ENCODE results near the gene HS6ST2.

Gene HS6ST2

DNA sequence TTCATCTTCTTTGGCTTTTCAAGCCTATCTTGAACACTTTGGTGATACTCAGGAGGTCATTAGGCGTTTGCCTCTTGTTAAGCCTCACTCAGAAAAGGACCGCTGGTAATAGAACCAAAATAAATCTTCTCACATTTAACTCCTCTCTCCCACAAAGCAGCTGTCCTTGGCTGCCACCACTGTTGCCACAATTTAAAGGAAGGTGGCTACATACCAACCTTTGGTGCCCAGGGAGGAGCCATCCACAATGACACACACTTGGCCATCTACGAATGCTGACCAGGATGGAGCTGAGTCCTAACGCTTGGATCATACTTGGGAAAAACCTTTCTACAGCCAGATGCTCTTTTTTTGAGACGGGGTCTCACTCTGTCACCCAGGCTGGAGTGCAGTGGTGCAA is 210.2 kb downstream of the HS6ST2 start:
- in situ Hi-C loops (cut with HindIII; ENCODE audit: low sequenced_read_pairs): no loop called here

DNA sequence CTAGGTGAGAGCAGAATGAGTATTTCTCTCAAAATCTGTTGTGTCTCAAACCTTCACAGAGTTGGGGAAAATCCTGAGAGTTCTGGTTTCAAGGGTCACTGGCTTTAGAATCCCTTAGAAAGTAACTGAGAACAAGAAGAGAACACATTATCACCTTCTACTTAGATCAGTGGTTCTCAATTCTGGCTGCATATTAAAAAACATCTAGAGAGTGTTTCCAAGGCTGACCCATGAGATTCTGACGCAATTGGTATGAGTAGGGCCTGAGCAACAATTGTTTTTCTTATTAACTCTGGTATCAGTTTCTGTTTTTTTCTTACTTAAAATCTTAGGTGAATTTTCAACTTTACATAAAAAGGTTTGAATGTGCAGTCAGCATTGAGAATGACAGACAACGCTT is 212.8 kb downstream of the HS6ST2 start:
- in situ Hi-C loops (cut with HindIII; ENCODE audit: low sequenced_read_pairs): no loop called here

DNA sequence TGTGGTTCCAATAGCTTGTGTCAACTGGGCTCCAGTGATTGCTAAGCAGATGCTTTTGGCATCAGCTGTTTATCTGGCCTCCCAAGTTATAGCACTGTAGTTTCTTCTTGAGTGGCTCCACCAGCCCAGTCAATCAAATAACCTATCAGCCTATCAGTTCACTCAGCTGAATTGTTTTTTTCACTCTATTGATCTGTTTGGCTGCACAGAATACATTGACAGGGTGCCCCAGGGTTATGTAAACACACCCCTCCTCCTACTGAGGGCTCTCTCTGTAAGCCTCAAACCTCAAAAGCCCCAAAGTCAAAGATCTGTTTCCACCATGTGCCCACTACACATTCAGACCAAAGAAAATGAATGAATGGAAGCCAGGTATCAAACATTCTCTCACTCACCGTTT is 214.0 kb downstream of the HS6ST2 start:
- in situ Hi-C loops (cut with HindIII; ENCODE audit: low sequenced_read_pairs): no loop called here

GRCh38 chrX:132743086-132743485 is 215.3 kb downstream of the HS6ST2 start:
- in situ Hi-C loops (cut with HindIII; ENCODE audit: low sequenced_read_pairs): no loop called here

DNA sequence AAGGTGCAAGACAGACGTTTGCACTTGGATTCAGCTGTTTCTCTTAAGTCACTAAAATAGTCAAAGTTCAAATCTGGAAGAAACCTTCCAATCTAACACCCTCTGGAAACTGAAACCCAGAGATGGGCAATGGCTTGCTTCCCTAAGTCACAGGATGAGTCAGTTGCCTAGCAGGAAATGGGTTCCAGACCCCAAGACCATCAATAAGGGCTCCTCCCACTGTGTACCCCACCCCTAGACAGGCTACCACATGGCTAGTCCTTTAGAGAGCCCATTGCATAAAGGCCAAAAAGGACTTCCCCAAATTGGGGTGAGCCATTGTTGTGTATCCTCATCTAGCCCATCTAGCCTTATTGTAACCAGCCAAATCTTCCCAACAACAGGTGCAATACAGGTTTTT is 216.2 kb downstream of the HS6ST2 start:
- in situ Hi-C loops (cut with HindIII; ENCODE audit: low sequenced_read_pairs): no loop called here

DNA sequence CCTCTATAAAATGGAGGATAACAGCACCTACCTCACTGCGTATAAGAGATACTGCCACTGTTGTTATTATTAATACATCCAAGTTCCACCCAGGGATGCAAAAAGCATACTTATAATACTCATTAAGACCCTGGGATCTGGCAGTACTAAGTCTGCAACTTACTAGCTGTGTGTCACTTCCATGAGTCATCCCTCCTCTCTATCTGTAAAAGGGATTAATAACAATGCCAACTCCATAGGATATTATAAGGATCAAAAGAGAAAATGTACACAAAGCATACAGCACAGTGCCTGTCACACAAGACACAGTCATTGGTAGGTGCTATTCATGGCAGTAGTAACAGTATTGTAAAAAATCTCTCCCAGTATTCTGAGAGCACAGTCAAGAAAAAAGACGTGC is 216.7 kb downstream of the HS6ST2 start:
- in situ Hi-C loops (cut with HindIII; ENCODE audit: low sequenced_read_pairs): no loop called here

DNA sequence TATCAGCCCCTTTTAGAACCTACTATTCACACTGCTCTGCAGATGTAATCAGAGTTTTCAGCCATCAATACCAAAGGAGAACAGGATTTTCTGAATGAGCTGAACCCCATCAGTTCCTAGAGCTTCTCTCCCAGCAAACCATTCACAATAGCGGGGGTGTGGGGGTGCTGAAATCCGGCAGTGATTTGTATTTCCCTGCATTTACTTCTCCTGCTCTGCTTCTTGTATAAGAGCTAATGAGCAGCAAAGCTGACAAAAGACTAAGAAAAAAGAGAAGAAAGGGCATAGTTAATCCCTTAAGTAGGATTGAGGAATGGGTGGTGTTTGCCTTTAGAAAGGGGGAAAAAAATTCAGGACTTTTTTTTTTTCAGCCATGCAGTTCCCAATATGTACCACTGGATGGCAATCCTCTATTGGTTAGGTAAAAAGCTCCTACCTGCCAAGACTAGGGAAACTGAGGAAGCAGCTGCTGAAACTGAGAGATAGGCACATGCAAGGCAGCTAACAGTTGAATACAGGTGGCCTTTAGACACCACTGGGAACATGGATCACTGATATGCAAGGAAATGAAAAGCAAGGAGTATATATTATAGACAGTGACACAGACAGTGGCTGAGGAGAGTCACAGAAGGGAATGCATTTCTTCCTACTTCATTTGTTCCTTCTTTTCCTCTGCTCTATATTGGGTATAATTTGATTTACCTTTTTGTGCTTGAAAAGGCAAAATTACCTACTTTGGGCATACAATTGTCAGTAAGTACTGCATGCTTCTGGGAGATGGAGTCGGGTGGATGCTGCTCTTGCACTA is 217.9 kb downstream of the HS6ST2 start:
- in situ Hi-C loops (cut with HindIII; ENCODE audit: low sequenced_read_pairs): no loop called here

- in situ Hi-C loops (cut with HindIII; ENCODE audit: low sequenced_read_pairs): no loop called here
These were observed 219.5 kb downstream of the HS6ST2 start for GRCh38 chrX:132738951-132739350.

DNA sequence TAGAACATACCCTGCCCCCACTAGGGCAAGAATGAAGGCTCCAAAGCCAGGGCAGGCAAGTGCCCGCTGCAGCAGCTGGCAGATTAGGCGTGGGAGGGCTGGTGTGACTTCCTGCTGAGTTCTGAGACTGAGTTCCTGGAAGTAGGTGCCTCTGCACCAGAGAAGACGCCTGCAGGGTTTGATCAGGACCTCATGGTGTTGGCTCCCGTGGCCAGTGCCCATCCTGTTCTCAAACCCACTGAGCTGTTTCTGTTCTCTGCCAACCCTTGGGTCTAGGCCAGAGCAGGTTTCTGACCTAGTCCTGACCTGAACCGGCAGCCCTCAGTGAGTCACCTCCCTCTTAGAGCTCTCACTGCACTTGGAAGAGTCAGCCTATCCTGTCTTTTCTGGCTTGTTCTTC is 220.7 kb downstream of the HS6ST2 start:
- in situ Hi-C loops (cut with HindIII; ENCODE audit: low sequenced_read_pairs): no loop called here

GRCh38 chrX:132732236-132732635 is 226.2 kb downstream of the HS6ST2 start:
- in situ Hi-C loops (cut with HindIII; ENCODE audit: low sequenced_read_pairs): no loop called here

- in situ Hi-C loops (cut with HindIII; ENCODE audit: low sequenced_read_pairs): no loop called here
These were observed 227.7 kb downstream of the HS6ST2 start for GRCh38 chrX:132730726-132731125.

- in situ Hi-C loops (cut with HindIII; ENCODE audit: low sequenced_read_pairs): no loop called here
These were observed 228.2 kb downstream of the HS6ST2 start for GRCh38 chrX:132730266-132730665.

GRCh38 chrX:132728296-132728695 is 230.1 kb downstream of the HS6ST2 start:
- in situ Hi-C loops (cut with HindIII; ENCODE audit: low sequenced_read_pairs): no loop called here

DNA sequence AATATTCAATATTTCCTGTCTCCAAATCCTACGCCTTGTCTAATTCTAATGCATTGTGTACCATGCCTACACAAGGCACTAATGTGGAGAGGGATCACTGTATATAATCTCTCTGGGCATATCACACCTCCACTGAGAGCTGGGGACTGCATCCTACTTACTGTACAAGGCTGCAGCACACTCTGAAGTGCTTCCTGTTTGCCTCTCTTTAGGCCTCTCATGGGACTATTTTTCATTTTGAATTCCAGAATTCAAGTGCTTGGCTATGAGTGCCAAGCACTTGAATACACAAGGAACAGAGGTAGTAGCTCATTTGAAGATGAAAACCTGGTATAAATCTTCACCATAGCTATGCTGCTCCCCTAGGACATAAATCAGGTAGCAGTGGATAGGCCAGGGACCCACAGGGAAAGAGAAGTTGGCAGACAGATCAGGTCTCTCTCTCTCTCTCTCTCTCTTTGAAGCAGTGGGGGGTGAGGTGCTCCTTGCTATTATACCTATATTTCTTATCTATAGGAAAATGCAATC is 239.9 kb downstream of the HS6ST2 start:
- in situ Hi-C loops (cut with HindIII; ENCODE audit: low sequenced_read_pairs): no loop called here

- in situ Hi-C loops (cut with HindIII; ENCODE audit: low sequenced_read_pairs): no loop called here
These were observed 242.4 kb downstream of the HS6ST2 start for GRCh38 chrX:132716006-132716405.

DNA sequence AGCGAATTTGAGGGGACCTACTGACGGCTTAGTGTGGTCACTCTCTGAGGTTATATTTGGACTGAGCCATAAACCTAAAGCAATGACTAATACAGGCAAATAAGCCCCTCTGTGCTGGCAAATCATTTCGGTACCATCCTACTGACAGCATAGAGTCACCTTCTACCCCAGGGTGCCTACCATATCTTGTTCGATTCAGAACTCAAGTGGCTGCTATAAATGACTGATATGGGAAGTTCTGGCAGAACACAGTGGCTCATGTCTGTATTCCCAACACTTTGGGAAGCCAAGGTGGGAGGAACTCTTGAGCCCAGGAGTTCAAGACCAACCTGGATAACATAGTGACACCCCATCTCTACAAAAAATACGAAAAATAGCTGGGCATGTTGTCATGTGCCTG is 243.5 kb downstream of the HS6ST2 start:
- in situ Hi-C loops (cut with HindIII; ENCODE audit: low sequenced_read_pairs): no loop called here

- in situ Hi-C loops (cut with HindIII; ENCODE audit: low sequenced_read_pairs): no loop called here
These were observed 246.1 kb downstream of the HS6ST2 start for GRCh38 chrX:132712350-132712749.

- in situ Hi-C loops (cut with HindIII; ENCODE audit: low sequenced_read_pairs): no loop called here
These were observed 247.7 kb downstream of the HS6ST2 start for GRCh38 chrX:132710656-132711155.

DNA sequence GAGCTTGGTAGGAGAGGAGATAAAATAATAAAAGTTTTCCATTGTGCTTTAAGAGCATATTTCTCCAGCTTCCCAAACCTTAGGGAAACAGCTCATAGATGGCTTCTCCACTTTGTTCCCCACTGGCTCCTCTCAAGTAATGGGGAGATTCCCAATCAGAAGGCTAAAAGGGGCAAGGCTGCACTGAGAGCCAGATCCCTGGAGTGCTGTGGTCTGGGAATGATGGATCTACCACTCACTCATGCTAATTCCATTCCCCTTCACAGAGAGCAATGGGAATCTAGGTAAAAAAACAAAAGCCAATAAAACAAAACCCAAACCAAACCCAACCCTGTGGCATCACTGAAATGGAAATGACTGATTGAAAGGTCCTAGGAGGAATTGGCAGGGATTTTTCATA is 249.9 kb downstream of the HS6ST2 start:
- in situ Hi-C loops (cut with HindIII; ENCODE audit: low sequenced_read_pairs): no loop called here

DNA sequence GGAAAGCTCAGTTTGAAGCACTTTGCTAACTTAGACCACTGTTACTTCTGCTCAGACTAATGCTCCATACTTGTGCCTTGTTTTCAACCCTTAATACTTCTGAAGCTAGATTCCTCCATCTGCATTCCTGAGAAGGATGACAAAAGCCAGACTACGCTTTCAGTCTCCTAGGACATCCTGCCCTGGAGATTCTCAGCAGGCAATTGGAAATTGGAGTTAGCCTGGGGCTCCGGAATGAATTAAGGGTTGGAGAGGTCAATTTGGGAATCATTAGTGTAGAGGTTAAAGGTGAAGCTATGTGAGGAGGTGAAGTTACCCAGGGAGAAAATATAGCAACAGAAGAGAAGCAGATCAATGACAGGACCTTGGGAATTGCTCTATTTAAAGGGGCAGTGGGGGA is 253.7 kb downstream of the HS6ST2 start:
- in situ Hi-C loops (cut with HindIII; ENCODE audit: low sequenced_read_pairs): no loop called here

DNA sequence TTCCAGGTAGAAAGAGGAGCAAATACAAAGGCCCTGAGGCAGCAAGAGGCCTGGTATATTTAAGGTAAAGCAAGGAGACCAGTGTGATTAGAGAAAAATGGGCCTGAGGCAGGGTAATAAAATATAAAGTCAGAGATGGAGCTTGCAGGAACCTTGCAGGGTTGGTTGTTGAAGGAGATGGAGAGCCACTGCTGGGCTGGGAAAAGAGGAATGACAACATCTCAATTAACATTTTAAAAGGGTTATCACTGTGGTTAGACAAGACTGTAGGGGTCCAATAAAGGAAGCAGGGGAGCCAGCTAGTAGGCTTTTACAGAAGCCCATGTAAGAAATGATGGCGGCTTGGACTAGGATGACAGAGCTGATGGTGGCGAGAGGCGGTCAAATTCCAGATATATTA is 264.0 kb downstream of the HS6ST2 start:
- in situ Hi-C loops (cut with HindIII; ENCODE audit: low sequenced_read_pairs): no loop called here

- in situ Hi-C loops (cut with HindIII; ENCODE audit: low sequenced_read_pairs): no loop called here
These were observed 265.9 kb downstream of the HS6ST2 start for GRCh38 chrX:132692526-132692925.

GRCh38 chrX:132692066-132692465 is 266.4 kb downstream of the HS6ST2 start:
- in situ Hi-C loops (cut with HindIII; ENCODE audit: low sequenced_read_pairs): no loop called here

Measured in endothelial cell of hepatic sinusoid (primary cell).